Subcutaneous adipose tissue (tissue), 4 donors: ENCODE data around the gene ZNF384. TPM values are rescaled to one million over a fixed set of nuclear protein-coding genes. Genes with fewer than 3 reads are reported as not detected.

Experiments
- CTCF ChIP-seq: fragments of 450-650 bp; IDR thresholded peaks from one replicate; pipeline ENCODE4 v1.5.1; 2016; ENCODE audit warnings: low read depth, mild to moderate bottlenecking, control low read depth, antibody characterized with exemption, moderate library complexity
- total RNA-seq, 4 donors: library from RNA; depleted of rRNA; stranded (reverse); fragments of >200 nt; gene quantifications; one replicate each; pipeline ENCODE4 v1.1.0, GENCODE V29; 2016

Gene ZNF384
- total RNA-seq, 4 donors from 2014 or later, result 21.8 to 34.9 (median 25.4) TPM

GRCh38 chr12:6662906-6663742, 26.1 kb downstream of the ZNF384 start, which contains the start of gene ING4:
TSS of gene ING4 (minus strand) at chr12:6663119. CDS start at chr12:6663101, 18 bp downstream.
- TF ChIP-seq CTCF, result no peak

GRCh38 chr12:6662602-6662905, 26.6 kb downstream of the ZNF384 start:
- no peak for TF ChIP-seq CTCF

- TF ChIP-seq CTCF, result no peak
Observed at GRCh38 chr12:6653987-6654386, 35.2 kb downstream of the ZNF384 start.

GRCh38 chr12:6653342-6653741, 35.8 kb downstream of the ZNF384 start:
- no peak for TF ChIP-seq CTCF

- TF ChIP-seq CTCF, result no peak
Observed at GRCh38 chr12:6652391-6652790, 36.8 kb downstream of the ZNF384 start.

GRCh38 chr12:6650832-6651231, 38.3 kb downstream of the ZNF384 start:
- TF ChIP-seq CTCF, result no peak

GRCh38 chr12:6647083-6647604, 42.0 kb downstream of the ZNF384 start, which contains the start of gene ACRBP:
TSS of gene ACRBP (minus strand) at chr12:6647432. CDS start at chr12:6647366, 66 bp downstream.
- no peak for TF ChIP-seq CTCF
